Lower lobe of right lung (tissue), 2 donors: ENCODE measurements around the gene IZUMO4. TPM values are rescaled to one million over a fixed set of nuclear protein-coding genes. Genes with fewer than 3 reads are reported as not detected.

ENCODE experiments used
- ATAC-seq, 2 donors: fragments of 200-7000 bp; cut with Tn5 transposase; one replicate each; pipeline ENCODE4 v1.9.1; 2020 to 2022; ENCODE audit warnings: mild to moderate bottlenecking in 2 of 2, moderate library complexity in 2 of 2
- DNase-seq: peaks from one replicate; pipeline ENCODE4 v3.0.0-alpha.2; 2020
- H3K27ac ChIP-seq: fragments of 200-600 bp; one replicate; pipeline ENCODE4 v1.8.0; 2022
- H3K27me3 ChIP-seq: fragments of 200-600 bp; one replicate; pipeline ENCODE4 v1.8.0; 2022; ENCODE audit warnings: low read depth
- H3K36me3 ChIP-seq: fragments of 200-600 bp; one replicate; pipeline ENCODE4 v1.8.0; 2022; ENCODE audit warnings: mild to moderate bottlenecking
- H3K4me1 ChIP-seq: fragments of 200-600 bp; one replicate; pipeline ENCODE4 v1.8.0; 2022
- H3K4me3 ChIP-seq: fragments of 200-600 bp; one replicate; pipeline ENCODE4 v1.8.0; 2022; ENCODE audit warnings: mild to moderate bottlenecking
- H3K9me3 ChIP-seq: fragments of 200-600 bp; one replicate; pipeline ENCODE4 v1.8.0; 2022
- intact Hi-C: fragments of 100-400 bp; cut with DNase I; formaldehyde crosslinking; loops from one replicate; pipeline ENCODE4 v1.11.0; 2022
- total RNA-seq: library from RNA; stranded (reverse); fragmentation: NEBNext Ultra II Directional; extraction: Animal tissue kit (Norgen Biotek cat#: 25700); gene quantifications from one replicate; pipeline ENCODE4 v1.2.1, GENCODE V29; 2021
- TF ChIP-seq, protein P1 (sequence below): fragments of 200-600 bp; IDR thresholded peaks from one replicate; pipeline ENCODE4 v1.8.0; 2022; ENCODE audit warnings: antibody characterized with exemption, mild to moderate bottlenecking
- donor health status: DM: no; HTN: yes; CAD: no; lungs with severe emphysema.

Gene IZUMO4
- total RNA-seq, 1 donor from 2014 or later, result 7.4 TPM

DNA sequence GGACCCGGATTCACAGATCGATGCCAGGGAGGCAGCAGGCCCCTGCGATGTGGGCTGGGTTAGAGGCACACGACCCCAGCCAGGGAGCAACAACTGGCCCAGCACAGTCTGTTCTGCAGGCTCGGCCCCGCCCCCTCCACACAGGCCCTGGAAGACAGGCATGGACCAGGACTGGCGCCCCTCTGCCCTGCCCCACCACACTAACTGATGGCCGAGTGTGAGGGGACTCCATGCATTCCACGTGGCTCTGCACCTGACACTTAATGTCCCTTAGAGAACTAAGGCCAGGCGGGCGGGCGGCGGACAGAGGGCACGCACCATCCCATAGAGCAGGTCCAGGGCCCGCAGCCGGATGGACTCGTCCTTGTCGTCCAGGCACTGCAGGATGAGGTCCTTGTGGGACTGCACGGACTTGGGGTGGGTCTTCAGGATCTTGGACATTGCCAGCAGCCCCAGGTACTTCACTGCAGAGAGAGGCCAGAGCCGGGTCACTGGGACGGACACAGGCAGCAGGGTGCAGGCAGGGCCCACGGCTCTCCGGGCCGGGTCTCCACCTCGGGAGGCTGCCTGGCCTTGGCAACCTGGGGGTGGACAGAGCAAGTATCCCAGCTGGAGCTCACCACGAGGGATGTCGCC is 24.8 kb downstream of the IZUMO4 start:
- H3K27me3 ChIP-seq, result no peaks in the 10 kb centered on the region
- H3K27ac ChIP-seq, result no peak overlapping the region
- H3K4me1 ChIP-seq, result no peaks in the 10 kb centered on the region
- H3K9me3 ChIP-seq, result no peaks in the 10 kb centered on the region
- peaks cover 100% of the 10 kb centered on the region for H3K36me3 ChIP-seq
- TF ChIP-seq, protein P1, sequence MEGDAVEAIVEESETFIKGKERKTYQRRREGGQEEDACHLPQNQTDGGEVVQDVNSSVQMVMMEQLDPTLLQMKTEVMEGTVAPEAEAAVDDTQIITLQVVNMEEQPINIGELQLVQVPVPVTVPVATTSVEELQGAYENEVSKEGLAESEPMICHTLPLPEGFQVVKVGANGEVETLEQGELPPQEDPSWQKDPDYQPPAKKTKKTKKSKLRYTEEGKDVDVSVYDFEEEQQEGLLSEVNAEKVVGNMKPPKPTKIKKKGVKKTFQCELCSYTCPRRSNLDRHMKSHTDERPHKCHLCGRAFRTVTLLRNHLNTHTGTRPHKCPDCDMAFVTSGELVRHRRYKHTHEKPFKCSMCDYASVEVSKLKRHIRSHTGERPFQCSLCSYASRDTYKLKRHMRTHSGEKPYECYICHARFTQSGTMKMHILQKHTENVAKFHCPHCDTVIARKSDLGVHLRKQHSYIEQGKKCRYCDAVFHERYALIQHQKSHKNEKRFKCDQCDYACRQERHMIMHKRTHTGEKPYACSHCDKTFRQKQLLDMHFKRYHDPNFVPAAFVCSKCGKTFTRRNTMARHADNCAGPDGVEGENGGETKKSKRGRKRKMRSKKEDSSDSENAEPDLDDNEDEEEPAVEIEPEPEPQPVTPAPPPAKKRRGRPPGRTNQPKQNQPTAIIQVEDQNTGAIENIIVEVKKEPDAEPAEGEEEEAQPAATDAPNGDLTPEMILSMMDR, result no peak
- H3K4me3 ChIP-seq, result no peak overlapping the region
- no peak for ATAC-seq
- no peak for DNase-seq
- intact Hi-C loops, result no loop called here

DNA sequence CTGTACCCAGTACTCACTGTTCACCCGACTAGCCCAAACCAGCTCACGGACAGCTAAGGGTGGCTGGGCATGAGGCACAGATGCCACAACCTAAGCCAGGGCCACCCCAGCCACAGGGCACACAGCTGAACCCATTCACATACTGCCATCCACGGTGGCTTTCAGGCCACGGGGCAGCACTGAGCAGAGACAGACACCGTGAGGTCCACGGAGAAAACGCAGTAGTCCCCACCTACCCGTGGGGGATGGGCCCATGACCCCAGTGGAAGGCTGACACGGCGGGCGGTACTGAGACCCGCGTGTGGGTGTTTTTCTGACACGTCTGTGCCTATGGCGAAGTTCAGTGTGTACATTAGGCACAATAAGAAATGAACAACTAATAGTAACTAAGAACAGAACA is 25.5 kb downstream of the IZUMO4 start:
- intact Hi-C loops, result no loop called here
- TF ChIP-seq, protein P1, result no peak
- no peak overlapping the region for H3K27ac ChIP-seq
- no peak overlapping the region for H3K4me3 ChIP-seq
- ATAC-seq (no peak), DNase-seq (no peak)
- H3K27me3 ChIP-seq, result no peaks in the 10 kb centered on the region
- no peaks in the 10 kb centered on the region for H3K9me3 ChIP-seq
- peaks cover 100% of the 10 kb centered on the region for H3K36me3 ChIP-seq
- H3K4me1 ChIP-seq, result no peaks in the 10 kb centered on the region

DNA sequence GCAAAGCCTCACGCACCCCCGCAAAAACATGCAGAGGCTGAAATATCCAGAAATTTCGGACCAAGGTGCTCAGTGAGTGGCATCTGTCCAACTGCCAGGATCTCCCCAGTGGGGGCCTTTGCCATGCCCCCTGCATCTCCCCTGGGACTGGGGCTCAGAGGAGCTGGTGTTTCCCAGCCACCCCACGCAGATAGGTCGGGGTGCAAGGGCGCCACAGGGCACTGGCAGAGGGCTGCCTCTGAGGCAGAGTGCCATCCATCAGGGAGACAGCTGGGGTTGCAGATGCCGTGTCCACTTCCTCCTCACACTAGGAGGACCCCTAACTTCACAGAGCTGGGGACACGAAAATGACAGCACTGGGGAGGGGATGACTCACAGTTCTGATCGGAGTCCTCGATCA is 26.3 kb downstream of the IZUMO4 start:
- H3K4me1 ChIP-seq, result no peaks in the 10 kb centered on the region
- TF ChIP-seq, protein P1, result no peak
- no peak overlapping the region for H3K4me3 ChIP-seq
- peaks cover 100% of the 10 kb centered on the region for H3K36me3 ChIP-seq
- ATAC-seq, result no peak
- H3K27me3 ChIP-seq, result no peaks in the 10 kb centered on the region
- intact Hi-C loops, result no loop called here
- DNase-seq, result no peak
- no peak overlapping the region for H3K27ac ChIP-seq
- no peaks in the 10 kb centered on the region for H3K9me3 ChIP-seq

DNA sequence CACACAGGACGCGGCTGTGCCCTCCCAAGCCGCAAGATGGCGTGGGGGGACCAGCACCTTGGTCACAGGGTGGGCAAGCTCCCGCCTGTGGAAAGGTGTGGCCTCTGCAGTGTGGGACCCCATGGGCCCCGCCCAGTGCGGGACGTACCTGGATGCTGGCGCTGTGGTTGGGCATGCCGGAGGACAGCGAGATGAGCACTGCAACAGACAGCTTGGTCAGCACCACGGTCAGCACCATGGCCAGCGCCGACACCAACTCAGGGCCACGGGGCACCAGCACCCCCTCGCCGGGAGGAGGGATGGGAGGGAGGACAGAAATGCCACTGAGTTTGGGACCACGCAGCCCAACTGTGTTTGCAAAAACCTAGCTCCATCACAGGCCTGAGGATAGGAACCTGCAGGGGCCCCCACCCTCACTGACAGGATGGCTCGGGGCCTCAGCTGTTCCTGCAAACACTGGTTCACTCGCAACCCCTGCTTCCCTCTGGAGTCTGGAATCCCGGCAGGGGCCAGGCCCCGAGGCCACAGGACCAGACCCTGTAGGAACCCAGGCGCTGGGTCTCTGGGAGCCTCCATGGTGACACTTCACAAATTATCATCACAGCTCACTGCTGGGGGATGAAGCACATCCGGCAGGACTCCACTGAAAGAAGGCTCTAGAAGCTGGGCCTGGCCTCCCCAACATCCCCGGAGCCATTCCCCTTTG is 27.1 kb downstream of the IZUMO4 start:
- H3K9me3 ChIP-seq, result no peaks in the 10 kb centered on the region
- no peak overlapping the region for H3K4me3 ChIP-seq
- intact Hi-C loops, result no loop called here
- H3K27me3 ChIP-seq, result no peaks in the 10 kb centered on the region
- TF ChIP-seq, protein P1, result no peak
- H3K36me3 ChIP-seq, result peaks cover 95% of the 10 kb centered on the region
- H3K4me1 ChIP-seq, result no peaks in the 10 kb centered on the region
- DNase-seq, result no peak
- no peak for ATAC-seq
- no peak overlapping the region for H3K27ac ChIP-seq

DNA sequence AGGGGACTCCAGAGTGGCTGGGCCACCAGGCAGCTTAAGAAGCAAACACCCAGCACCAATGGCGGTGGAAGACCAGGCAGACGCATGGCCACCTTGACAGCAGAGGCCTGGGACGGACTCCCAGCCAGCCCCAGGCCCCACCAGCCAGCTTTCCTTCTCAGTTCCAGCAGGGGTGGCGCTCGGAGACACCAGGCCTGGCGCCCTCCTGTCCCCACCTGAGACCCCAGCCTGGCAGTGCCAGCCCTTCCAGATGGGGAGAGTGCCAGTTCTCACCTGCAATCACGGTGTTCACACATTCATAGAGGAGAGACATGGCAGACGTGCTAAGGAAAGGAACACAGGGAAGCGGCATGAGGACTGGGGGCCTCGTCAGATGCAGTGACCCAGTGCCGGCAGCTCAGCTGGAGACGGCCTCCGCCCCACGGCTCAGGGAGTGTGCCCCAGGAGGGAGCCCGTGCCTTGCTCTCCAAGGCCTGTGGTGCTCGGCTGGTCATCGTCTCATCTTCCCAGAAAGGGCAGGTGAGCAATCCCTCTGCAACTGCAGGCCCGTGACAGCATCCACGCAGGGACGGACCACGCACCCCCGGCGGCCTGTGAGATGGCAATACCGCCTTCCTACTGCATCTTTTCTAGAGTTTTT is 30.3 kb downstream of the IZUMO4 start:
- DNase-seq, result no peak
- intact Hi-C loops, result no loop called here
- Histone ChIP-seq H3K9me3 (no peaks in the 10 kb centered on the region), H3K4me3 (no peak overlapping the region), H3K27me3 (no peaks in the 10 kb centered on the region), H3K27ac (no peak overlapping the region), H3K36me3 (peaks cover 90% of the 10 kb centered on the region), H3K4me1 (no peaks in the 10 kb centered on the region)
- no peak for ATAC-seq
- TF ChIP-seq, protein P1, result no peak
